ENCODE data around the gene POU2AF3. TPM values are rescaled to one million over a fixed set of nuclear protein-coding genes. Genes with fewer than 3 reads are reported as not detected.

Gene POU2AF3
- total RNA-seq, 1 donor from 2014 or later: 2.1 TPM

DNA sequence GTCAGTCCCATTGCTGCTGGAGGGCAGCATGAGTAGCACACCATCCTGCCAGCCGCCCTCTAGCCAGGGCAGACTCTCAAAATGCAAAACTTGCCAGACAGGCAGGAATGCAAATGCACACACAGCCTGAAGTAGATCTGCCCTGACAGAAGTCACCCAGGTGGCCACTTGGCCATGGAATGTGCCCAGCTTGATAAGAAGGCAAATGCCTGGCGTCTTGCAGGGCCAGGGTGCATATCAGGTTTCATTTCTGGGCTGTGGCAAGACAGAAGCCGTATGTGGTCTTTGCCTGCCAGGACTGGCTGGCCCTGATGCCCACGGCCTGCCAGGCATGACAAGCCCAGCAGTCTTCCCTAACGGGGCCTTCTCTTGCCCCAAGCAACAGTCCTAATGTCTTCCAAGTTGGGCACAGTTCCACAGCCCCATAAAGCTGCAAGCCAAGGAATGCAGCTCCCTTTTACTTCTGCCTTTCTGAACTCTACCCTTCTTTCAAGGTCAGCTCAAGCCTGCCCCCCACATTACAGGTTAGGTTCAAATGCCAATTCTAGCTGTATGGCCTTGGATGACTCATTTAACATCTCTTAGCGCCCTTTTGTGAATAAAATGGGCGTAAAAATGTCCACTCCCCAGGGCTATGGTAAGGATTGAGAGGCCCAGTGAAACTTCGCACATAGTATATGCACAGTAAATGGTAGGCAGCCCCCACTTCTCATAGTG, 29.7 kb downstream of the POU2AF3 start:
- no peaks in the 10 kb centered on the region for H3K9me3 Mint-ChIP-seq
- Histone ChIP-seq H3F3A (ENCODE audit: low read depth) (no peaks in the 10 kb centered on the region), H3K9ac (no peak overlapping the region), H3K9me3 (ENCODE audit: low read depth) (no peaks in the 10 kb centered on the region), H3K79me2 (ENCODE audit: low read depth) (no peaks in the 10 kb centered on the region), H3K4me3 (no peak overlapping the region), H3K27ac (no peak overlapping the region), H3K4me1 (no peaks in the 10 kb centered on the region), H3K27me3 (no peaks in the 10 kb centered on the region), H4K20me1 (ENCODE audit: low read depth) (no peaks in the 10 kb centered on the region), H3K36me3 (no peaks in the 10 kb centered on the region), H3K4me2 (no peak overlapping the region), H2AFZ (replicated peaks) (no peak overlapping the region)
- no peak for DNase-seq (ENCODE audit: low spot score)
- H3K27me3 Mint-ChIP-seq (ENCODE audit: insufficient read depth, low read depth): peaks cover 9% of the 10 kb centered on the region
- TF ChIP-seq EZH2phosphoT487 (IDR thresholded peaks at IDR 0.05): no peak
- no peak for TF ChIP-seq EZH2 (IDR thresholded peaks at IDR 0.05)
- TF ChIP-seq, protein P1, sequence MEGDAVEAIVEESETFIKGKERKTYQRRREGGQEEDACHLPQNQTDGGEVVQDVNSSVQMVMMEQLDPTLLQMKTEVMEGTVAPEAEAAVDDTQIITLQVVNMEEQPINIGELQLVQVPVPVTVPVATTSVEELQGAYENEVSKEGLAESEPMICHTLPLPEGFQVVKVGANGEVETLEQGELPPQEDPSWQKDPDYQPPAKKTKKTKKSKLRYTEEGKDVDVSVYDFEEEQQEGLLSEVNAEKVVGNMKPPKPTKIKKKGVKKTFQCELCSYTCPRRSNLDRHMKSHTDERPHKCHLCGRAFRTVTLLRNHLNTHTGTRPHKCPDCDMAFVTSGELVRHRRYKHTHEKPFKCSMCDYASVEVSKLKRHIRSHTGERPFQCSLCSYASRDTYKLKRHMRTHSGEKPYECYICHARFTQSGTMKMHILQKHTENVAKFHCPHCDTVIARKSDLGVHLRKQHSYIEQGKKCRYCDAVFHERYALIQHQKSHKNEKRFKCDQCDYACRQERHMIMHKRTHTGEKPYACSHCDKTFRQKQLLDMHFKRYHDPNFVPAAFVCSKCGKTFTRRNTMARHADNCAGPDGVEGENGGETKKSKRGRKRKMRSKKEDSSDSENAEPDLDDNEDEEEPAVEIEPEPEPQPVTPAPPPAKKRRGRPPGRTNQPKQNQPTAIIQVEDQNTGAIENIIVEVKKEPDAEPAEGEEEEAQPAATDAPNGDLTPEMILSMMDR (IDR thresholded peaks at IDR 0.05): no peak
- peaks cover 1% of the 10 kb centered on the region for H3K36me3 Mint-ChIP-seq
- H3K4me3 Mint-ChIP-seq: no peak overlapping the region
- H3K4me1 Mint-ChIP-seq: peaks cover 17% of the 10 kb centered on the region
- H3K27ac Mint-ChIP-seq: no peak overlapping the region

DNA sequence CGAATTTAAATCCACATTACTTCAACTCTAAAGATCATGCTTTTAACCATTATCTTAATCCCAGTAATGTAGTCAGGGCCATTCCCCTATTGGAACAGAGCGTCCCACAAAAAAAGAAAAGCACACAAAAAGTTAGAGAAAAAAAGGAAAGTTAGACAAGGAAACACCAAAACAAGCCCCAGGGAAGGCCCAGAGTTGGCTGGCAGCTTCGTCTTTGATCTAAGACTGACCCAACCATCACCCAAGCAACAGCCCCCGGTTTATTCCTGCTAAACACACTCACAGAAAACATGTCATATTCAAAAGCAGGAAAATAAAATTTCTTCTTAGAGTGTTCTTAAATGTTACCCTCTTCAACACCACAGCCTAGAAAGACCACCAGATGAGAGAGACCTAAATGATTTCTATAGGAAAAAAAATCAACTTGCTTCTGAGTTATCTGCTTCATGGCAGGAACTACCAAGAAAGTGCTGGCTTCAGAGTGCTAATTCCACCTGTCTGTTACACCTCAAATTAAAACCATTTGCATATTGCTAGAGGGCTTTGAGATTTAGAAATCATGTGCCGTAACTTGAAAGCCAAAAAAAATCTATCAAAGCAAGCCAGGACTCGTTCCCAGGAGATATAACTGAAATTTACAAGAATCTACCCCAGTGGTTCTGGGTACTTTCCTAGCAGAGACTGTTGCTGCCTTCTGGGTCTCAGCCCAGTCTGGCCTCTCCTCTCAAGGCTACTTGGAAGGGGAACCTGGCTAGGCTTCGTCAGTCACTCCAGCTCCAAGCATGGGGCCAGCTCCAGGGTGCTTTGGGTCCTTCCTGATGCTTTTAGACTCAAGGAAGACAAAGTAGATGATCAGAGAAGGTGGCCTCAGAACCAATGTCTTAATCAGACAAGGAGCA, 31.2 kb downstream of the POU2AF3 start:
- Histone ChIP-seq H3F3A (ENCODE audit: low read depth) (no peaks in the 10 kb centered on the region), H3K9me3 (ENCODE audit: low read depth) (no peaks in the 10 kb centered on the region), H3K36me3 (no peaks in the 10 kb centered on the region), H3K79me2 (ENCODE audit: low read depth) (no peaks in the 10 kb centered on the region), H3K4me2 (no peak overlapping the region), H3K27ac (no peak overlapping the region), H3K4me1 (no peaks in the 10 kb centered on the region), H4K20me1 (ENCODE audit: low read depth) (no peaks in the 10 kb centered on the region), H3K27me3 (no peaks in the 10 kb centered on the region), H2AFZ (replicated peaks) (no peak overlapping the region), H3K4me3 (no peak overlapping the region), H3K9ac (no peak overlapping the region)
- H3K4me1 Mint-ChIP-seq: peaks cover 13% of the 10 kb centered on the region
- no peak for DNase-seq (ENCODE audit: low spot score)
- no peaks in the 10 kb centered on the region for H3K9me3 Mint-ChIP-seq
- TF ChIP-seq EZH2 (IDR thresholded peaks at IDR 0.05) (no peak), EZH2phosphoT487 (IDR thresholded peaks at IDR 0.05) (no peak)
- TF ChIP-seq, protein P1 (IDR thresholded peaks at IDR 0.05): no peak
- H3K27ac Mint-ChIP-seq: no peak overlapping the region
- no peak overlapping the region for H3K4me3 Mint-ChIP-seq
- peaks cover 1% of the 10 kb centered on the region for H3K36me3 Mint-ChIP-seq
- H3K27me3 Mint-ChIP-seq (ENCODE audit: insufficient read depth, low read depth): peaks cover 9% of the 10 kb centered on the region

DNA sequence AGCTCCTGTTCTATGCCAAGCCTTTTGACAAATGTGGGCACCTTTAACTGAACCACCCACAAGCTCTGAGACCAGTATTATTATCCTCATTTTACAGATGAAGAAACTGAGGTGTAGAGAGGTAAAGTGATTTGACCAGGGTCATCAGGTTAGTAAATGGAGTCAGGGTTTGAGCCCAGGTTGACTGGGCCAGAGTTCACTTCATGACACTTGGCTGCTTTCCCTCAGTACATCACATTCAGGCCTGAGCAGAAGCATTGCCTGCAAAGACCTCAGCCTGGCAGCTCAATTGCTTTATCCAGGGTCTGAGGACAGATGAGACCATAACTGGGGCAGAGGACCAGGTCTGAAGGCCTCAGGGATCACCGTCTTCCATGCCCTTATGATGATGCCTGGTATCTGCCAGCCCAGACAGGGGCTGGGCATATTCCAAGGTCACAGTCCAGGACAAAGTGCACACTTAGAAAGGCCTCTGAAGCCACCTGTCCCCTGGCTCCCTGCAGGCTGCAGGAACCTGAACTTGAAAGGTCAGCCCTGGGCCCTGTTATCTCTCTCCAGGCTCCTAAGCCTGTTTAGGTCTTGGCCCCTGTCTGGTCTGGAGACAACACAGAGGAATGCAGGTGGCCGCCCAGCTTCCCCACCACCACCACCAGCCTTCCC, 32.0 kb downstream of the POU2AF3 start:
- H3K4me1 Mint-ChIP-seq: peaks cover 18% of the 10 kb centered on the region
- peaks cover 1% of the 10 kb centered on the region for H3K36me3 Mint-ChIP-seq
- H3K4me3 Mint-ChIP-seq: no peak overlapping the region
- H3K27ac Mint-ChIP-seq: no peak overlapping the region
- Histone ChIP-seq H3K4me2 (no peak overlapping the region), H3K4me1 (peaks cover under 1% of the 10 kb centered on the region), H3K27me3 (no peaks in the 10 kb centered on the region), H3K4me3 (no peak overlapping the region), H3K79me2 (ENCODE audit: low read depth) (no peaks in the 10 kb centered on the region), H3K9ac (no peak overlapping the region), H3K27ac (no peak overlapping the region), H3K9me3 (ENCODE audit: low read depth) (no peaks in the 10 kb centered on the region), H3F3A (ENCODE audit: low read depth) (no peaks in the 10 kb centered on the region), H3K36me3 (no peaks in the 10 kb centered on the region), H2AFZ (replicated peaks) (no peak overlapping the region), H4K20me1 (ENCODE audit: low read depth) (no peaks in the 10 kb centered on the region)
- no peak for DNase-seq (ENCODE audit: low spot score)
- peaks cover 9% of the 10 kb centered on the region for H3K27me3 Mint-ChIP-seq (ENCODE audit: insufficient read depth, low read depth)
- TF ChIP-seq, protein P1 (IDR thresholded peaks at IDR 0.05): no peak
- no peak for TF ChIP-seq EZH2 (IDR thresholded peaks at IDR 0.05)
- no peak for TF ChIP-seq EZH2phosphoT487 (IDR thresholded peaks at IDR 0.05)
- no peaks in the 10 kb centered on the region for H3K9me3 Mint-ChIP-seq

Measured in neural progenitor cell (in vitro differentiated cells).